Measurements from ENCODE around the gene STXBP5.

DNA sequence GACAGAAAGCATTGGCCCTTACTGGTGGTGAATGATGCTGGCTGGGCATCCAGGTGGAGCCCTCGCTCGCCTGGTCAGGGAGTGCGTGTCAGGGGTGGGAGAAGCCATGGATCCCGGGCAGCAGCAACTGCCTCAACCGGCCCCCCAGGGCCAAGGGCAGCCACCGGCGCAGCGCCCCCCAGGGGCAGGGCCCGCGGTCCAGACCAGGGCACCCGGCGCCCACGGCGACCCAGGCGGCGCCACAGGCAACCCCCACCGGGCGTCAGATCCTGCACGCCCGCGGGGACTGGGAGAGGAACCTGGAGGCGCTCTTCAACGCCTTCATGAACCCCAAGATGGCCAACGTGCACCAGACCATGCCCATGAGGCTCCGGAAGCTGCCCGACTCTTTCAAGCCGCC is 202.6 kb downstream of the STXBP5 start:
- TF ChIP-seq YY1 (IDR thresholded peaks at IDR 0.05; ENCODE audit: insufficient read depth, insufficient read length) (no peak), SUZ12 (IDR thresholded peaks at IDR 0.05; ENCODE audit: extremely low read depth, insufficient read depth, insufficient read length) (no peak)
